HepG2 (cell line): Measurements from ENCODE around the gene NEUROD6. TPM values are rescaled to one million over a fixed set of nuclear protein-coding genes. Genes with fewer than 3 reads are reported as not detected.

Experiments
- ATAC-seq: fragments of 200-7000 bp; cut with Tn5 transposase; 3 replicates; pipeline ENCODE4 v1.9.1; 2020; ENCODE audit warnings: mild to moderate bottlenecking, moderate library complexity
- BruUV-seq: library from RNA; stranded (reverse); fragments of 400-500 nt; replicated peaks from 2 replicates; lab custom pipeline; 2021; lab: Mats Ljungman, UMichigan
- CTCF ChIA-PET: fragments of 300-600 bp; formaldehyde crosslinking; extraction: SDS; loops from one replicate; lab custom pipeline; 2021; ENCODE audit warnings: low total read pairs, inconsistent platforms, low intra/inter-chr PET ratio; lab: Yijun Ruan, JAX
- POLR2A ChIA-PET: fragments of 350-600 bp; sonication (Branson Sonifier 250); formaldehyde crosslinking; loops from one replicate; lab custom pipeline; 2020; ENCODE audit warnings: antibody characterized with exemption, inconsistent platforms; lab: Yijun Ruan, JAX
- DNase-seq: peaks from one replicate; pipeline ENCODE4 v3.0.0-alpha.2; 2015; ENCODE audit warnings: low spot score
- FAIRE-seq: peaks from 3 replicates; lab custom pipeline; 2011; peaks lifted over from hg19 to GRCh38; lab: Jason Lieb, UNC
- H2AFZ ChIP-seq: one replicate; pipeline ENCODE4 v1.6.1; 2011; ENCODE audit warnings: low read length, inconsistent platforms
- H3K27ac ChIP-seq: fragments of 300-600 bp; 3 replicates; pipeline ENCODE4 v1.8.0; 2011; ENCODE audit warnings: mixed run types, mild to moderate bottlenecking, mixed read lengths, low read length, inconsistent platforms; ENCODE audit not compliant: insufficient read depth; ENCODE audit errors: extremely low read length
- H3K27me3 ChIP-seq, 2 experiments: fragments of 200-600 bp in 1 of 2; 2 replicates in 1 of 2; 3 replicates in 1 of 2; pipeline versions ENCODE4 v1.6.0 to v1.8.0; 2011; ENCODE audit warnings: low read length in 2 of 2, mild to moderate bottlenecking in 2 of 2, moderate library complexity in 2 of 2, inconsistent platforms in 1 of 2; ENCODE audit not compliant: insufficient read depth in 2 of 2, control insufficient read depth in 1 of 2
- H3K36me3 ChIP-seq, 2 experiments: fragments of 200-600 bp in 1 of 2; replicated peaks in 1 of 2; 2 replicates in 1 of 2; 3 replicates in 1 of 2; pipeline versions ENCODE4 v1.5.1 to v1.8.0; 2011; ENCODE audit warnings: low read length in 2 of 2, inconsistent platforms in 1 of 2; ENCODE audit not compliant: insufficient read depth in 2 of 2, control insufficient read depth in 1 of 2
- H3K4me1 ChIP-seq: 2 replicates; pipeline ENCODE4 v1.5.1; 2012; ENCODE audit warnings: low read length, inconsistent platforms; ENCODE audit not compliant: insufficient read depth
- H3K4me2 ChIP-seq: 2 replicates; pipeline ENCODE4 v1.6.0; 2011; ENCODE audit warnings: low read depth, low read length, inconsistent platforms
- H3K4me3 ChIP-seq, 3 experiments: fragments of 200-600 bp in 1 of 3; sonication (generic), shearing (Covaris generic) in 1 of 3; replicated peaks in 1 of 3; 2 replicates each; pipeline ENCODE4 v1.5.1; 2011 to 2016; ENCODE audit warnings: low read length in 3 of 3, inconsistent platforms in 2 of 3, low read depth in 2 of 3, mild to moderate bottlenecking in 2 of 3, control low read depth in 1 of 3, mixed read lengths in 1 of 3; ENCODE audit not compliant: insufficient read depth in 1 of 3
- H3K79me2 ChIP-seq: one replicate; pipeline ENCODE4 v1.6.1; 2011; ENCODE audit warnings: low read length, inconsistent platforms; ENCODE audit not compliant: insufficient read depth
- H3K9ac ChIP-seq: 2 replicates; pipeline ENCODE4 v1.6.0; 2011; ENCODE audit warnings: mild to moderate bottlenecking, low read depth, low read length, inconsistent platforms; ENCODE audit not compliant: insufficient read depth
- H3K9me3 ChIP-seq: 2 replicates; pipeline ENCODE4 v1.5.1; 2012; ENCODE audit warnings: mild to moderate bottlenecking, low read length
- H4K20me1 ChIP-seq: 2 replicates; pipeline ENCODE4 v1.6.0; 2011; ENCODE audit warnings: inconsistent platforms, mild to moderate bottlenecking, low read length, moderate library complexity; ENCODE audit not compliant: insufficient read depth
- HNRNPH1 ChIP-seq: fragments of 200-400 bp; formaldehyde crosslinking; optimal IDR thresholded peaks from 2 replicates; pipeline ENCODE3; 2017; ENCODE audit warnings: mild to moderate bottlenecking, low read depth, low read length
- NAIF1 ChIP-seq: sonication (generic); formaldehyde crosslinking; IDR thresholded peaks from 2 replicates; pipeline ENCODE4 v1.5.0; 2020; ENCODE audit warnings: mild to moderate bottlenecking, missing genetic modification reagents, borderline replicate concordance
- NFE2L1 ChIP-seq: sonication (generic); formaldehyde crosslinking; IDR thresholded peaks from 2 replicates; pipeline ENCODE4 v1.4.0; 2020; ENCODE audit warnings: missing genetic modification reagents, mild to moderate bottlenecking, borderline replicate concordance
- SKI ChIP-seq: fragments of 450-650 bp; IDR thresholded peaks from one replicate; pipeline ENCODE4 v1.6.1; 2018; ENCODE audit warnings: mild to moderate bottlenecking; ENCODE audit not compliant: partially characterized antibody
- SMARCC2 ChIP-seq: fragments of 450-650 bp; IDR thresholded peaks from 2 replicates; pipeline ENCODE4 v1.6.1; 2017; ENCODE audit warnings: antibody characterized with exemption, mild to moderate bottlenecking
- SRSF1 ChIP-seq: fragments of 200-400 bp; formaldehyde crosslinking; optimal IDR thresholded peaks from 2 replicates; pipeline ENCODE3; 2017; ENCODE audit warnings: mild to moderate bottlenecking, low read depth, low read length, moderate library complexity
- TFE3 ChIP-seq: IDR thresholded peaks from 2 replicates; pipeline ENCODE4 v1.6.1; 2016
- ZFP82 ChIP-seq: sonication (generic); formaldehyde crosslinking; IDR thresholded peaks from 2 replicates; pipeline ENCODE4 v1.5.1; 2020; ENCODE audit warnings: mild to moderate bottlenecking, missing genetic modification reagents, borderline replicate concordance
- ZFX ChIP-seq: sonication (generic); formaldehyde crosslinking; IDR thresholded peaks from 2 replicates; pipeline ENCODE4 v1.4.0; 2020; ENCODE audit warnings: mild to moderate bottlenecking, low read depth, missing genetic modification reagents, moderate library complexity
- ZNF350 ChIP-seq: sonication (generic); formaldehyde crosslinking; IDR thresholded peaks from 2 replicates; pipeline ENCODE4 v1.4.0; 2020; ENCODE audit warnings: mild to moderate bottlenecking, low read depth, missing genetic modification reagents, borderline replicate concordance
- ZNF646 ChIP-seq: sonication (generic); formaldehyde crosslinking; IDR thresholded peaks from 2 replicates; pipeline ENCODE4 v1.9.0; 2021; ENCODE audit warnings: mild to moderate bottlenecking, missing genetic modification reagents
- WGBS: methylation state at CpG from one replicate; pipeline ENCODE4 v1.1.6; 2017; ENCODE audit warnings: low lambda C conversion rate; 5-methylcytosine and 5-hydroxymethylcytosine counted together
- in situ Hi-C: cut with HindIII; loops from 2 replicates; pipeline ENCODE4 v1.10.0; 2017; ENCODE audit warnings: low pct_unique_long_range_greater_than_20kb; ENCODE audit not compliant: extremely low pct_ligation_motif_present
- intact Hi-C: fragments of 100-400 bp; cut with micrococcal nuclease; formaldehyde crosslinking; loops from one replicate; pipeline ENCODE4 v1.10.0; 2022; ENCODE audit not compliant: unreplicated experiment
- polyA plus RNA-seq, 8 experiments: library from polyadenylated mRNA; depleted of rRNA in 3 of 8; stranded (reverse) in 7 of 8; unstranded in 1 of 8; fragments of >200 nt; fragmentation: Illumina TruSeq in 4 of 8; extraction: Trizol in 4 of 8; gene quantifications; 2 replicates each; pipeline versions ENCODE4 v1.2.1 to v1.2.3, GENCODE V29; 2011 to 2016; ENCODE audit warnings: low read depth in 4 of 8, missing spikeins in 1 of 8, mixed read lengths in 1 of 8; ENCODE audit not compliant: insufficient read depth in 1 of 8
- total RNA-seq, 5 experiments: library from RNA; depleted of rRNA; stranded (reverse); fragments of >200 nt; fragmentation: Illumina TruSeq; extraction: Trizol; gene quantifications; 2 replicates each; pipeline ENCODE4 v1.2.3, GENCODE V29; 2016; ENCODE audit warnings: low read depth in 1 of 5

The NEUROD6 gene
- total and polyA plus RNA-seq, 2 of the 13 experiments (the other 11 are each of a cell fraction or from before 2014, with no cell fraction given), result not detected

- H3K9me3 ChIP-seq, result no peaks in the 10 kb centered on the region
- no peak overlapping the region for H3K4me2 ChIP-seq
- no peak overlapping the region for H3K9ac ChIP-seq
- BruUV-seq, result no TSS peak
- no peak overlapping the region for H3K4me3 ChIP-seq
- no peak overlapping the region for H2AFZ ChIP-seq
- no peak for TF ChIP-seq SMARCC2
- TF ChIP-seq TFE3, result no peak
- TF ChIP-seq ZFX (CRISPR knock-in tag), result no peak
- TF ChIP-seq ZFP82 (CRISPR knock-in tag), result no peak
- TF ChIP-seq NAIF1 (CRISPR knock-in tag), result no peak
- TF ChIP-seq ZNF350 (CRISPR knock-in tag), result no peak
- TF ChIP-seq NFE2L1 (CRISPR knock-in tag), result no peak
- no peak for TF ChIP-seq ZNF646 (CRISPR knock-in tag)
- no peak for TF ChIP-seq SKI
- no peak for TF ChIP-seq SRSF1
- no peak for TF ChIP-seq HNRNPH1
- TF ChIP-seq, all 625 proteins: peak for 0
- ATAC-seq (no peak), DNase-seq (no peak), FAIRE-seq (no peak)
- ChIA-PET CTCF (no interaction called here), POLR2A (no interaction called here)
- 14% methylated on average over 2 of the region's 2 CpGs for WGBS
- no peaks in the 10 kb centered on the region for H4K20me1 ChIP-seq
- H3K79me2 ChIP-seq, result no peaks in the 10 kb centered on the region
- no peak overlapping the region for H3K27ac ChIP-seq
- no peaks in the 10 kb centered on the region for H3K4me1 ChIP-seq
- intact Hi-C loops (no loop called here), in situ Hi-C loops (no loop called here)
- H3K27me3 ChIP-seq, result peaks cover 2 to 19% of the 10 kb centered on the region in 2 experiments; a peak in 3 of 5 replicates
- H3K36me3 ChIP-seq, result no peaks in the 10 kb centered on the region
Measured at GRCh38 chr7:31333291-31333690, 7.2 kb downstream of the NEUROD6 start.
